Vagina (tissue), 2 donors: ENCODE results near the gene CR2. TPM values are rescaled to one million over a fixed set of nuclear protein-coding genes. Genes with fewer than 3 reads are reported as not detected.

Experiments
- DNase-seq, 2 donors: peaks; one replicate each; pipeline ENCODE4 v3.0.0-alpha.2; 2017; ENCODE audit errors: extremely low spot score in 2 of 2
- H3K27ac ChIP-seq: fragments of 200-600 bp; sonication (generic); one replicate; pipeline ENCODE4 v1.5.1; 2019
- H3K27me3 ChIP-seq: fragments of 200-600 bp; sonication (generic); one replicate; pipeline ENCODE4 v1.5.1; 2019
- H3K36me3 ChIP-seq, 2 donors: fragments of 200-600 bp; sonication (generic); one replicate each; pipeline ENCODE4 v1.5.1; 2017 to 2019
- H3K4me1 ChIP-seq: fragments of 200-600 bp; sonication (generic); one replicate; pipeline ENCODE4 v1.5.1; 2019
- H3K4me3 ChIP-seq, 2 donors: fragments of 200-600 bp; sonication (generic); 1 replicate in 1 of 2; 2 replicates in 1 of 2; pipeline ENCODE4 v1.5.1; 2016 to 2019
- H3K9me3 ChIP-seq: fragments of 200-600 bp; sonication (generic); one replicate; pipeline ENCODE4 v1.5.1; 2019
- POLR2A ChIP-seq, 2 donors: fragments of 450-650 bp; IDR thresholded peaks; one replicate each; pipeline ENCODE4 v1.6.1; 2017; ENCODE audit warnings: antibody characterized with exemption in 2 of 2, mild to moderate bottlenecking in 2 of 2, moderate library complexity in 2 of 2
- POLR2AphosphoS5 ChIP-seq, 2 donors: sonication (generic); formaldehyde crosslinking; IDR thresholded peaks; one replicate each; pipeline ENCODE4 v1.9.0; 2017; ENCODE audit warnings: antibody characterized with exemption in 2 of 2, mild to moderate bottlenecking in 2 of 2, low read depth in 1 of 2; ENCODE audit not compliant: insufficient read depth in 1 of 2
- intact Hi-C: fragments of 100-400 bp; cut with DNase I; formaldehyde crosslinking; loops from one replicate; pipeline ENCODE4 v1.15.1; 2023
- total RNA-seq: library from RNA; depleted of rRNA; stranded (reverse); fragments of >200 nt; gene quantifications from one replicate; pipeline ENCODE4 v1.2.3, GENCODE V29; 2016
- TF ChIP-seq, protein P1 (sequence below), 3 experiments: fragments of 450-650 bp in 2 of 3; fragments of 200-600 bp in 1 of 3; sonication (generic) in 1 of 3; IDR thresholded peaks; one replicate each; pipeline ENCODE4 v1.5.1; 2017 to 2019; ENCODE audit warnings: antibody characterized with exemption in 3 of 3, mild to moderate bottlenecking in 2 of 3, moderate library complexity in 2 of 3

The CR2 gene
- total RNA-seq, 1 donor from 2014 or later: not detected

DNA sequence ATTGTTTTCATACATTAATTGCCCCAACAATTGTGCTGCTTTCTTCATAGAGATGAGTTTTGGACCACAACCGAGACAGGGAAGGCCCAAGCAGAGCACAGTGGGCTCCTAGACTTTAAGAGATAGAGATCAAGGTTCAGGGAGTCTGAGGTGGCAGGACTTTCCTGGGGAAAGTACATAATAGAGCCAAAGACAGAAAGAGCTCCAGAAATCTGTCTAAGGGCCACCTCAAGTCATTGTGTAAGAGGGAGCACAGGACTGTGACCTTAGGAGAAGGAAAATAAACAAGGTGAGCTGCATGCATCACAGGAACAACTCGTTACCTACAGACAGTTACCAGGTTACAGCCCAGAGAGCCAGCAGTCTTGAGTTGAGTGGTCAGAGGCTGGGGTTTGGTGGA lies 41.3 kb upstream of the CR2 start:
- no peak overlapping the region for H3K27ac ChIP-seq
- DNase-seq: no peak
- TF ChIP-seq POLR2AphosphoS5 (IDR thresholded peaks at IDR 0.05; ENCODE audit: insufficient read depth in 1 of 2, low read depth in 1 of 2) (no peak), POLR2A (IDR thresholded peaks at IDR 0.05) (no peak)
- TF ChIP-seq, protein P1, sequence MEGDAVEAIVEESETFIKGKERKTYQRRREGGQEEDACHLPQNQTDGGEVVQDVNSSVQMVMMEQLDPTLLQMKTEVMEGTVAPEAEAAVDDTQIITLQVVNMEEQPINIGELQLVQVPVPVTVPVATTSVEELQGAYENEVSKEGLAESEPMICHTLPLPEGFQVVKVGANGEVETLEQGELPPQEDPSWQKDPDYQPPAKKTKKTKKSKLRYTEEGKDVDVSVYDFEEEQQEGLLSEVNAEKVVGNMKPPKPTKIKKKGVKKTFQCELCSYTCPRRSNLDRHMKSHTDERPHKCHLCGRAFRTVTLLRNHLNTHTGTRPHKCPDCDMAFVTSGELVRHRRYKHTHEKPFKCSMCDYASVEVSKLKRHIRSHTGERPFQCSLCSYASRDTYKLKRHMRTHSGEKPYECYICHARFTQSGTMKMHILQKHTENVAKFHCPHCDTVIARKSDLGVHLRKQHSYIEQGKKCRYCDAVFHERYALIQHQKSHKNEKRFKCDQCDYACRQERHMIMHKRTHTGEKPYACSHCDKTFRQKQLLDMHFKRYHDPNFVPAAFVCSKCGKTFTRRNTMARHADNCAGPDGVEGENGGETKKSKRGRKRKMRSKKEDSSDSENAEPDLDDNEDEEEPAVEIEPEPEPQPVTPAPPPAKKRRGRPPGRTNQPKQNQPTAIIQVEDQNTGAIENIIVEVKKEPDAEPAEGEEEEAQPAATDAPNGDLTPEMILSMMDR (IDR thresholded peaks at IDR 0.05): no peak
- H3K4me1 ChIP-seq: no peaks in the 10 kb centered on the region
- no peaks in the 10 kb centered on the region for H3K9me3 ChIP-seq
- H3K36me3 ChIP-seq: no peaks in the 10 kb centered on the region
- H3K4me3 ChIP-seq: no peak overlapping the region
- no peaks in the 10 kb centered on the region for H3K27me3 ChIP-seq
- intact Hi-C loops: no loop called here

GRCh38 chr1:207414606-207415108 lies 39.5 kb upstream of the CR2 start:
- H3K4me3 ChIP-seq: no peak overlapping the region
- no peak overlapping the region for H3K27ac ChIP-seq
- H3K9me3 ChIP-seq: no peaks in the 10 kb centered on the region
- H3K36me3 ChIP-seq: no peaks in the 10 kb centered on the region
- TF ChIP-seq POLR2AphosphoS5 (IDR thresholded peaks at IDR 0.05; ENCODE audit: insufficient read depth in 1 of 2, low read depth in 1 of 2): no peak
- TF ChIP-seq, protein P1 (IDR thresholded peaks at IDR 0.05): no peak
- no peak for TF ChIP-seq POLR2A (IDR thresholded peaks at IDR 0.05)
- no peaks in the 10 kb centered on the region for H3K27me3 ChIP-seq
- DNase-seq: no peak
- intact Hi-C loops: no loop called here
- H3K4me1 ChIP-seq: no peaks in the 10 kb centered on the region

DNA sequence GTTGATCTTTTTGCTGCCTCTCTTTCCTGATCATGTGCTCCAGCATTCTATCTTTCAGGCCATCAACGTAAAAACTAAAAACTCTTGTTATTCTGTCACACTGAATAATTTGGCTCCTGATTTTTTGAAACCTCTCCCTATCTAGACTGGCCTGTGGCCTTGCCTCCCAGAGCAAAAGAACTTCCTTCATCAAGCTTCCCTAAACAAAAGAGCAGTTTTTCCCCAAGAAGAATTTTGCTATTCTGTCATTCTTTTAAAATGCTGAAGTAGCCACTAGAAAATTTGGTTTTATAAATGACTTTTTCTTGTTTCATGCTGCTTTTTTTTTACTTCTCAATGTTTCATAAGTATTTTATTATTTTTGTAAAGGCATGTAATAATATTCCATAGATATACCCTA lies 37.1 kb upstream of the CR2 start:
- intact Hi-C loops: no loop called here
- Histone ChIP-seq H3K27ac (no peak overlapping the region), H3K36me3 (no peaks in the 10 kb centered on the region), H3K9me3 (no peaks in the 10 kb centered on the region), H3K4me3 (no peak overlapping the region), H3K27me3 (no peaks in the 10 kb centered on the region), H3K4me1 (no peaks in the 10 kb centered on the region)
- TF ChIP-seq POLR2AphosphoS5 (IDR thresholded peaks at IDR 0.05; ENCODE audit: insufficient read depth in 1 of 2, low read depth in 1 of 2) (no peak), POLR2A (IDR thresholded peaks at IDR 0.05) (no peak)
- TF ChIP-seq, protein P1 (IDR thresholded peaks at IDR 0.05): no peak
- no peak for DNase-seq

GRCh38 chr1:207418351-207418750 lies 35.8 kb upstream of the CR2 start:
- TF ChIP-seq, protein P1 (IDR thresholded peaks at IDR 0.05): no peak
- no peak for TF ChIP-seq POLR2A (IDR thresholded peaks at IDR 0.05)
- no peak for TF ChIP-seq POLR2AphosphoS5 (IDR thresholded peaks at IDR 0.05; ENCODE audit: insufficient read depth in 1 of 2, low read depth in 1 of 2)
- no peaks in the 10 kb centered on the region for H3K9me3 ChIP-seq
- DNase-seq: no peak
- no peaks in the 10 kb centered on the region for H3K36me3 ChIP-seq
- H3K27me3 ChIP-seq: no peaks in the 10 kb centered on the region
- no peaks in the 10 kb centered on the region for H3K4me1 ChIP-seq
- H3K27ac ChIP-seq: no peak overlapping the region
- intact Hi-C loops: no loop called here
- H3K4me3 ChIP-seq: no peak overlapping the region

DNA sequence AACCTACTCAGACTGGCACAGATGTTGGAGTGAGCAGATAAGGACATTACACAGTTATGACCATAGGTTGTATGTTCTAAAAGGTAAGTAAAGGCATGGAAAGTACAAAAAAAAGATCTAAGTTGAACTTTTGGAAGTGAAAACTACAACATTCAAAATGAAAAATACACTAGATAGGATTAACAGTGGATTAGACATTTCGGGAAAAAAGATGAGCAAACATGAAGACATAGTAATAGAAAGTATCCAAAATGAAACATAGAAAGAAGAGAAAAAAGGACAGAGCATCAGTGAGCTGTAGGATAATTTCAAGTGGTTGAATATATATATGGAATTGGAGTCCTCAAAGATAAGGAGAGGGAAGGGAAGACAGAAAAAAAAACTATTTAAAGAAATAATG lies 34.0 kb upstream of the CR2 start:
- H3K36me3 ChIP-seq: no peaks in the 10 kb centered on the region
- TF ChIP-seq POLR2A (IDR thresholded peaks at IDR 0.05) (no peak), POLR2AphosphoS5 (IDR thresholded peaks at IDR 0.05; ENCODE audit: insufficient read depth in 1 of 2, low read depth in 1 of 2) (no peak)
- TF ChIP-seq, protein P1 (IDR thresholded peaks at IDR 0.05): no peak
- H3K27ac ChIP-seq: no peak overlapping the region
- no peak for DNase-seq
- H3K27me3 ChIP-seq: no peaks in the 10 kb centered on the region
- intact Hi-C loops: no loop called here
- H3K4me3 ChIP-seq: no peak overlapping the region
- H3K9me3 ChIP-seq: no peaks in the 10 kb centered on the region
- H3K4me1 ChIP-seq: no peaks in the 10 kb centered on the region
